ENCODE measurements around the gene HDLBP.

The HDLBP gene

DNA sequence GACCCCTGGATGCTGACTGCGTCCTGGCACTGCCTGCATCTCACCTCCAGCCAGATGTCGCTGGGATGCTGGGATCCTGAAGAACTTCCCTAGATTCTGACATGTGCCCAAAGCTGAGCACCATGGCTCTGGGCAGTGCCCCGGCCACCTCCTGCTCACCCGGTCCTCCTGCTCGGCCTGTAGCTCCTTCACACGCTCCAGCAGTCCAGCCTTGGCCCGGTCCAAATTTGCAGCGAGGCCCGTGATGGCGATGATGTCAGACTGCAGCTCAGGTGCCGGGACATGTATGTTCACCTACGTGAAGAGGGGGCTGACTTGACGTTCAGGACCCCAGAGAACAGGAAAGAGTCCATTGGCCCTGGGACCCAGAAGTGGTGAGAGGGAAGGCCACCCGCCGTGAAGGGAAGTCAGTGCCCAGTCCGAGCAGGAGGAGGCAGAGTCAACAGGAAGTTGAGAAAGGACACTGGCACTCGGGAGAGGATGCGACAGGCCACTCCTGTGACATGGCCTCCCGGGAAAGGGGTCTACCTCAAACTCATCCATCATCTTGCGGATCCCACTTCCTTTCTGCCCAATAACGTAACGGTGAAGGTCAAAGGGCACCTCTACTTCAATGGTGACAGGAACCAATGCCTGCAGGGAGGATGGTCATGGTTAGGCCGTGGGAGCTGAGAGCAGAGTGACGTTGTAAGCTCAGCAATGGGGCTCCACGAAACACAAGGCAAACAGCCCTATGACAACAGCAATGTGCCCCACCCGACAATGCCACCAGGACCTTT is 80.3 kb downstream of the HDLBP start:
- no peak for ATAC-seq (replicated peaks)
- peaks cover 0 to 2% of the 10 kb centered on the region in 2 donors for H3K4me1 Mint-ChIP-seq
- DNase-seq: no peak
- H3K36me3 Mint-ChIP-seq: peaks cover 71 to 96% of the 10 kb centered on the region in 2 donors
- H3K4me3 Mint-ChIP-seq: peak overlapping the region in 1 of 2 donors; percentile 28
- H3K27ac Mint-ChIP-seq: peak overlapping the region; percentile 73
- H3K27me3 Mint-ChIP-seq: no peaks in the 10 kb centered on the region
- H3K9me3 Mint-ChIP-seq: no peaks in the 10 kb centered on the region

DNA sequence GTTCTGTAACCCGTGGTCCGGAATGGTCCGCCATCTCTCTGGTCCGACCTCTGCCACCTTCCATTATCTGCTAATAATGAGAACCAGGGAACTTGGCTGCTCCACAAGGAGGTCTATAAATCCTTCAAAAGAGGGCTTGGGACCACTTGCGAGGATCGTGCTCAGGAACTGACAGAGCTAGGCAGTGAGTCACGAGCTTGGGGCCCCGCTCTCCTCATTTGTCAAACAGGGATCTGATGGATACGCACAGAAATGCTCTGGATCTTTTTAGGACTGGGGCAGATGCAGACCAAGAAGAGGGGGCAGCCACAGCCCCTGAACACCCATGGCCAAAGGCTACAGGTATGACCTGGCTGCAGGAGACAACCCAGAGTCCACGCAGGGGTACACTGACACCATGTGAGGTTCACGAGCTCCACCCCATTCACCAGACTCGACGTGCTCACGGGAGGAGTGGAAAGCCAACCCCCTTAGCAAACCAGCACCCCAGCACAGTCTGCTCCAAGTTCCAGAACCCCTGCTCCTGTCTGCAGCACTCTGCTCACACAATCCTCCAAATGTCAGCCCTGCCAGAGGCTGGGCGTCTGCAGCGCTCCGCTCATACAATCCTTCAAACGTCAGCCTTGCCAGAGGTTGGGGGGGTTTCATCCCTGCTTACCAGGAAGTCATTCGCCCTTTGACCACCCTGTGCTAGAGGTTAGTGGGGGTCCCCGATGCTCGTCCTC is 81.2 kb downstream of the HDLBP start:
- no peak for DNase-seq
- peaks cover 67 to 93% of the 10 kb centered on the region in 2 donors for H3K36me3 Mint-ChIP-seq
- H3K4me1 Mint-ChIP-seq: peaks cover 0 to 2% of the 10 kb centered on the region in 2 donors
- no peak for ATAC-seq (replicated peaks)
- no peaks in the 10 kb centered on the region for H3K27me3 Mint-ChIP-seq
- H3K9me3 Mint-ChIP-seq: no peaks in the 10 kb centered on the region
- H3K27ac Mint-ChIP-seq: peak overlapping the region; percentile 73
- H3K4me3 Mint-ChIP-seq: no peak overlapping the region

DNA sequence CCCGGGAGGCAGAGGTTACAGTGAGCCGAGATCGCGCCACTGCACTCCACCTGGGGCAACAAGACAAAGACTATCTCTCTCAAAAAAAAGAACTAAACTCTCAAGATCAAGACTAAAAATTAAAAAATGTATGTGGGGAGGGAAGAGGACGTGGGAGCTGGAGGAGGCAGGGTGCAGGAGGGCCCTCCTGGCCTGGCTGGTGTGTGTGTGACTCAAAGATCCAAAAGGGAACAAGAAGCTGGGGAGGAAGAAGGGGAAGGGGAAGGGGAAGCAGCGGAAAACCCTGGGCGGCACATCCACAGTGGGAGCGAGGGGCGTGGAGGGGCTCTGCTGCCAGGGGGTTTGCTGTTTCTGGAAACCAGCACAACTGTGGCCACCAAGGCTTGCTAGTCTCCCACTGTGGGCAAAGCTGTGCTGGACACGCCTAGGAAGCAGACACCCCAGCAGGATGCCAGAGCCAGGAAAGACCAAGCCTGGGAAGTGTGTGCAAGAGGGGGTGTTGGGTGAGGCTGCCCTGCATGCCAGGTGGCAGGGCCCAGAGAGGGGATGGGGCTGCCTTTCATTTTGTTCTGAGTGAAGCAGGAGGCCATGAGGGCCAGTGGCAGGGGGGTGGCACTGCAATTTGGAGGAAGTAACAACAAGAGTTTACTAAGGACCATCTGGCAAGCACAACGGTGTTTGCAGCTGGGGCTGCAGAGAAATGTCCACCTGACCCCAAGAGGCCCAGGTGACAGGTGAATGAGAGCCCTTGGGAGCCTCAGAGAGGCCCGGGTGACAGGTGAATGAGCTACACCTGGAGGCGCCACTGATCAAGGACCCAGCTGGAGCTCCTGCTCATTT is 82.5 kb downstream of the HDLBP start:
- peak overlapping the region; percentile 68 for H3K27ac Mint-ChIP-seq
- no peak for DNase-seq
- no peak for ATAC-seq (replicated peaks)
- no peaks in the 10 kb centered on the region for H3K27me3 Mint-ChIP-seq
- H3K9me3 Mint-ChIP-seq: no peaks in the 10 kb centered on the region
- peaks cover 0 to 2% of the 10 kb centered on the region in 2 donors for H3K4me1 Mint-ChIP-seq
- H3K4me3 Mint-ChIP-seq: peak overlapping the region in 1 of 2 donors; percentile 31
- H3K36me3 Mint-ChIP-seq: peaks cover 68 to 90% of the 10 kb centered on the region in 2 donors

DNA sequence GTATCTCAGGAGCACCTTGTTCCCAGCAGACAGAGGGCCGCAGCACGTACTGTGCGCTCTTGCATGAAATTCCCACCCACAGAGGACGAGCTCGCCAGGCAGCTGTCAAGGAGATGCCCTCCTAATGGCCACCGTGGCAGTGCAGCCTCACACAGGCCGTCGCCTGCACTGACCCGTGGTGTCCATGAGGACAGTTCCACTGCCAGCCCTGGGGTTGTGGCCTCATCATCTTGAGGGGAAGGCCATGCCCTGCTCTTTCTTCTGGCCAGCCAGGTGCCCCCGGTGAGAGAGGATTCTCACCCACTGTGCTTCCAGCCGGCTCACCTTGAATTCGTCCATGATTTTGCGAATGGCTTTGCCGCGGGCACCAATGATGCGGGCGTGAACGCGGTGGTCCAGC is 85.0 kb downstream of the HDLBP start:
- Mint-ChIP-seq H3K9me3 (no peaks in the 10 kb centered on the region), H3K36me3 (peaks cover 69 to 85% of the 10 kb centered on the region in 2 donors), H3K27ac (no peak overlapping the region), H3K4me3 (no peak overlapping the region), H3K27me3 (no peaks in the 10 kb centered on the region), H3K4me1 (peaks cover 0 to 2% of the 10 kb centered on the region in 2 donors)
- DNase-seq (no peak), ATAC-seq (replicated peaks) (no peak)

DNA sequence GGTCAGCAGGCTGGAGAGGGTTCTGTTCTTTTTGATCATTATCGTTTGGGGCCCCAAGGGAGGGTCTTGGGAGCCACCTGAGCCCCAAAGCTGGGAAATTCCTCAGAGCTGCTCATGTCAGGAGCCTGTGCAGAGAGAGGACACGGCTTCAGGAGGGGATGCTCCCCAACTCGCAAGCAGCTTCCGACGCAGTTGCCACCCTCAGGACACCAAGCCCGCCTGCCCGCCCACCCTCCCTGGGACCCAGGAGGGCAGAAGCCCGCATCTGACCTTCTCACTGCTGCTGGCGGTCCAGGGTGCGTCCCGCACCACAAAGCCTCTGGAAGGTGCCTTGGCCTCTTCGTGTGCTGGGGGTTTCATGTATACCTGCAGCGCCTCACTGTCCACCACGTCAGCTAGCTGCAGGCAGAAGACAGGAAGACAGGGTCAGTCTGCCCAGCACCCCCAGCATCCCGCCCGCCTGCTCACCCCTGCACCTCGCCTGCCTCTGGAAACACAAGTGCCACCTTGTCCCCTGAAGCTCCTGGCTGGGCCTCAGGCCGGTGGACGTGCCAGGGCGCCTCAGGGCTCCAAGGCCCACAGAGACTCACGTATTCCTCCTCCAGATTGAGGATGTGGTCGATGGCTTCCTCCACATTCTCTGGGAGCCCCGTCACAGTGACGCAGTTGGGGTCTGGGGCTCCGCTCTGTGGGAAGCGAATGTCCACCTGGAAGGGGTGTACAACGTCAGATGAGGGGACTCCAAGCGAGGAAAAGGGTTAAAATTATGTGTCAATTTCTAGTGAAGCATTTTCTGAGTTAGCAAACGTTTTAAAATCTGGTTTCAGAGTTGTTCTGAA is 85.7 kb downstream of the HDLBP start:
- Mint-ChIP-seq H3K4me1 (peaks cover 1 to 2% of the 10 kb centered on the region in 2 donors), H3K27me3 (peaks cover 0 to under 1% of the 10 kb centered on the region in 2 donors), H3K36me3 (peaks cover 65 to 84% of the 10 kb centered on the region in 2 donors), H3K9me3 (no peaks in the 10 kb centered on the region), H3K27ac (no peak overlapping the region), H3K4me3 (no peak overlapping the region)
- no peak for ATAC-seq (replicated peaks)
- no peak for DNase-seq

DNA sequence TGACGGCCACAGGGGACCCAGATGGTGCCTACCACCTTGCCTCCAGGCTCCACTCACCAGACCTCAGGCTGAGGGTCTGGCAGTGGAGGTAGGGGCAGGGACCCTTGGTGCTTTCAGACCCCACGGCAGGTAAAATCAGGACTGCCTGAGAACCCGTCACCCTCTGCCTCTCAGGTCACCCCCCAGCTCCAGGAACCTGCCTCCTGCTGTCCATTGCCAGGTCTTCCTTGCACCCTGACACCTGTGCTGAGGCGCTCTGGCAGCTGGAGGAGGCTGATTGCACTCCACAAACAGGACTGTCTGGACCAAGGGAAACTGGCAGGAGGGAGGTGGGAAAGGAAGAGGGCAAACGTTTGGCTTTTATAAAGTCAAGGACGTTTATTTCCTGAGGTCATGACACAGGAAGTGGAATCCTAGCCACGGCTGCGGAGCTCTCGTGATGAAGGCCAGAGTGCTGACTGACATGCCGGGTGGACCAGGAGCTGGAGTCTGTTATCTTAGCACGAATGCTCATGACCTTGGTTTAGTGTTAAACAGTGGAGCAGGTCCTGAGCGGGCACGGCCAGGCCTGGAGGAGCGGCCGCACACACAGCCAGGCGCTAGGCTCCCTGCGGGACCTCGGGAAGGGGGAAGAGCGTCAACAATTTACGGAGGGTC is 86.5 kb downstream of the HDLBP start:
- H3K27me3 Mint-ChIP-seq: peaks cover 0 to 5% of the 10 kb centered on the region in 2 donors
- H3K9me3 Mint-ChIP-seq: no peaks in the 10 kb centered on the region
- H3K36me3 Mint-ChIP-seq: peaks cover 62 to 80% of the 10 kb centered on the region in 2 donors
- peaks cover 5 to 9% of the 10 kb centered on the region in 2 donors for H3K4me1 Mint-ChIP-seq
- no peak overlapping the region for H3K4me3 Mint-ChIP-seq
- no peak for ATAC-seq (replicated peaks)
- H3K27ac Mint-ChIP-seq: peak overlapping the region; percentile 75
- DNase-seq: no peak

DNA sequence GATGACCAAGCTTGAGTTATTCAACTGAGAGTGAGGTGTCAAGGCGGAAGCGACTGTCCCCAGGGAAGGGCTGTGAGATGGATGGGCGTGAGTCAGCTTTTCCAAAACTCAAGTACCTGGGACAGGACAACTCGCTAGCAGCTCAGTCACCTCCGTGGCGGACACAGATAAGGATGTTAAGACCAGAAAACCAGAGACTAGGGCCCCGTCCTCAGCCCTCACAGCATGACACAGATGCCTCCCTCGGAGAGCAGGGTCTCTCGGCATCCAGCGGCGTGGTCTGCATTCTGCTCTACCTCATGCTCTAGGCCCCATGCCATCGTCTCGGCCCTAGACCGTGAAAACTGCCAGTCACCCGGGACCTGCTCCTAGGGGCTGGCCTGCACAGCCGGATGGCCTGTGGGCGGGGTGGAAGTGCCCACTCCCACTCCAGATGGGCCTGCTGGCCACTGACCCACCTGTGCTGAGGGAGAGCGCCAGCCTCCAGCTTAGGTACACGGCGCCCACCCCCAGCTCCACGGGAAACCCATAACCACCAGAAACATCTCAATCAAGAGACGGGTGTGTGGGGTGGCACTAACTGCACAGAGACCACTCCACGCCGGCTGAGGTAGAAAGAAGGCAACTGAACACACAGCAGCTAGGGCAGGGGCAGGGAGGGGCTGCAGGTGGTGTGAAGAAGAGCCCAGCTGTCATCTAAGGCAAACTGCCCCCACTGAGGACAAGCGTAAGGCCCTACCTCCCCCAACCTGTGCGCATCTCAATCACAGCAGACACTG is 87.2 kb downstream of the HDLBP start:
- H3K4me1 Mint-ChIP-seq: peaks cover 7 to 16% of the 10 kb centered on the region in 2 donors
- no peak overlapping the region for H3K4me3 Mint-ChIP-seq
- H3K9me3 Mint-ChIP-seq: no peaks in the 10 kb centered on the region
- DNase-seq (no peak), ATAC-seq (replicated peaks) (no peak)
- no peak overlapping the region for H3K27ac Mint-ChIP-seq
- H3K36me3 Mint-ChIP-seq: peaks cover 58 to 73% of the 10 kb centered on the region in 2 donors
- H3K27me3 Mint-ChIP-seq: peaks cover 0 to 5% of the 10 kb centered on the region in 2 donors

DNA sequence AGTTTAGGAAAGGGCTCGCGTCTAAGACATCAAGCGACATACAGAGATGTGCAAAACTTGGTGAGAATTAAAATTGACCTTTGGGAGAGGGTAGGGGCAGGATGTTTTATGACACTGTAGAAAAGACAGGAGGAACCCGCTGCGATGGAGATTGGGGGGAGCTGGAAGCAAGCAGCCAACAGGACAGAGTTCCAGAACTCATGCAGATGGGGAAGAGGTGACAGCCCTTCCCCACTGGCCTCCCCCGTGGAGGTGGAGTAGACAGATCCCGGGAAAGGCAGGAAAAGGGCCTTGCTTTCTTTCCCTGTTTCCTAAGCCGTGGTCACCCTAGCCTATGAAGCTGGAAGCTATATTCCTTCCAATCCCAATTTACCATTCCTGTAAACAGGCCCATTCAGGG is 87.9 kb downstream of the HDLBP start:
- no peak overlapping the region for H3K4me3 Mint-ChIP-seq
- H3K27me3 Mint-ChIP-seq: peaks cover 0 to 5% of the 10 kb centered on the region in 2 donors
- ATAC-seq (replicated peaks) (no peak), DNase-seq (no peak)
- peaks cover 10 to 16% of the 10 kb centered on the region in 2 donors for H3K4me1 Mint-ChIP-seq
- H3K36me3 Mint-ChIP-seq: peaks cover 52 to 66% of the 10 kb centered on the region in 2 donors
- no peaks in the 10 kb centered on the region for H3K9me3 Mint-ChIP-seq
- H3K27ac Mint-ChIP-seq: no peak overlapping the region

DNA sequence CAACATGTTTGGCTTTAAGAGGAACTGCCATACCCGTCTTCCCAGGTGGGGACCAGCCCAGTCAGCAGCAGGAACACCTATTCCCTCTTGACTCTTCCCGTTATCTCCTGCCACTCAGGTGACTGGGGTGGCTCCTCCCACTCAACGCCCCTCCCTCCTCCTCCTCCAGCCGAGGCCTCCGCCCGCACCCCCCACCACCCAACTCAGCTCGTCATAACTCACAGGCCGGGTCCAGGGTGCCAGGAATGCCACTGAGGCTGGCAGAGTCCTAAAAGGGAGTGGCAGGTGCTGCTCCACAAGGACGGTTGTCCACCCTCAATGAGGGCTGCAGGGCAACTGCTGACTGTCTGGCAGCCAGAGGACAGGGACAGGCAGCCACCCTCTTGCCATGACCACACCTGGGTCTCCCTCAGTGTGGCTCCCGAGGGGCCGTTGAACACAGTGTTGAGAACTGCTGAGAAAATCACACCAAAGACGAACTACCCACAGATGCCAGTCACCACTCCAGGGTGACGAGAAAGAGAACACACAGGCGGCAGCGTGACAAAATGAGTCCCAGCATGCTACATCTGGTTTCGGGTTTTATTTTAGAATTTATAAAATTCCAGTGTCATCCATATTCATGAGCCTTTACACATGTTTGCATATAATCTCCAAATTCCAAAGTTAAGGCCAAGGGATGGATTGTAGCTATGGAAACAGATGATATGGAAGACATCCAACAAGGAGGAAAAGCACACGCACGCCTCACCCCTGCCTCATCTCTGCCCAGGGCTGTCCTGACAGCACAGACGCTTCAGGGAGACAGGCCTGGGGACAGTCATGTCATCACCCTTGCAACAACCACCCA is 88.5 kb downstream of the HDLBP start:
- Mint-ChIP-seq H3K9me3 (no peaks in the 10 kb centered on the region), H3K4me3 (no peak overlapping the region), H3K27ac (no peak overlapping the region), H3K4me1 (peaks cover 10 to 16% of the 10 kb centered on the region in 2 donors), H3K36me3 (peaks cover 47 to 63% of the 10 kb centered on the region in 2 donors), H3K27me3 (peaks cover 0 to 5% of the 10 kb centered on the region in 2 donors)
- no peak for DNase-seq
- ATAC-seq (replicated peaks): no peak

DNA sequence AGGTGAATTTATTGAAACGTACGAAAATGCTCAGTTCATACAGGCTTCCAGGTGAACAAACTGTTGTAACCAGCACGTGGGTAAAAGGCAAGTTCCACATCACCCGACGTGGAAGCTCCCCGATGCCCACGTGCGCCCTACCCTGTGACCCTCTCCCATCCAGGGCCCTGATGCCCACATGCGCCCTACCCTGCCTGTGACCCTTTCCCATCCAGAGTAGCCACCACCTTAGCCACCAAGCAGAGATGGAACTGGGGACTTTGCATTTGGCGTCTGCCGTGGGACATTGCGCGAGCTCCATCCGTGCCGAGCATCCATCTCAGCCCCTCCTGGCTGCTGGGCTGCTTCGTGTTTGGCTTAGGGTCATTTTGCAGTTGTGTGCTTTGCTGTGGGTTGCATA is 89.5 kb downstream of the HDLBP start:
- no peak overlapping the region for H3K27ac Mint-ChIP-seq
- no peak overlapping the region for H3K4me3 Mint-ChIP-seq
- peaks cover 40 to 54% of the 10 kb centered on the region in 2 donors for H3K36me3 Mint-ChIP-seq
- H3K27me3 Mint-ChIP-seq: peaks cover 0 to 5% of the 10 kb centered on the region in 2 donors
- no peaks in the 10 kb centered on the region for H3K9me3 Mint-ChIP-seq
- ATAC-seq (replicated peaks) (no peak), DNase-seq (no peak)
- peaks cover 10 to 16% of the 10 kb centered on the region in 2 donors for H3K4me1 Mint-ChIP-seq

DNA sequence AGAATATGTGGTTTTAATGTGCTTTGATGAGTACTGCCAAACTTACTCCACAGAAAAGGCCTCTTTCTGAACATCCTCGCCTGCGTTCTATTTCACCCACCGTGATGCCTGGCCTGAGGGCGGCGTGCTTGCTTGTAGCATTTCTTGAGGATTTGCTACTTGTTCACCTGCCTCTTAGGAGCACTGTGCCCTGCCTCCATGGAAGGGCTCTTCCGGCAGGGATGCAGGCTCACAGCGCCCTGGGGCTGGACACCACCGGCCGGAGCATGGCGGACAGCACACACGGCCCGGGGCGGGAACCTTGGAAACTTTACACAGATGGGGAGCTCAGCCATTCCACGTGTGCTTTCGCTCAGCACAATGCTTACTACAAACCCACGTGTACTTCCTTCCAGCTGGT is 89.9 kb downstream of the HDLBP start:
- H3K27me3 Mint-ChIP-seq: peaks cover 0 to 5% of the 10 kb centered on the region in 2 donors
- H3K4me3 Mint-ChIP-seq: no peak overlapping the region
- DNase-seq: no peak
- no peaks in the 10 kb centered on the region for H3K9me3 Mint-ChIP-seq
- peaks cover 37 to 50% of the 10 kb centered on the region in 2 donors for H3K36me3 Mint-ChIP-seq
- H3K4me1 Mint-ChIP-seq: peaks cover 10 to 16% of the 10 kb centered on the region in 2 donors
- ATAC-seq (replicated peaks): no peak
- peak overlapping the region; percentile 20 for H3K27ac Mint-ChIP-seq
